ENCODE results near the gene LRCOL1.

DNA sequence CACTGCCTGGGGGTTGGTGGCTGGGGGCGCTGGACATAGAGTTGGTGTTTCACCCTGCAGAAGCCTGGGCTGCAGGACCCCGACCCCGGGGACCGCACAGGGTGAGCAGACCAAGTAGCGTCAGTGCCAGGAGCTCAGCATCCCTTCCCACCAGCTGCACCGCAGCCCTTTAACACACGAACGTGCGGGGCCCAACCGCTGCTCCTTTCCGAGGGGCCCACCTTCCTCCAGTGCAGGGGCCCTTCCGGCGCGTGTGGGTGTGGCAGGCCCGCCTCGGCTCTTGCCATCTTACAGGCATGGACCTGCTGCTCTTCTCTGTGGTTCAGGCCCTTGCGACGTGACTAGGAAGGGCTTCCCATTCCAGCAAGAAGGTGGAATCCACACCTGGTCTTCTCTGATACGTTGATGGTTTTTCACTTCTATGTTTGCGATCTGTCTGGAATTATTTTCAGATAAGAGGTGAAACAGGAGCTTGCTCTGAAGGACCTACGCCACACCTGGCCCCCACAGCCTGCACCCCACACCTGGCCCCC is 47.8 kb downstream of the LRCOL1 start:
- TF ChIP-seq, protein P1, sequence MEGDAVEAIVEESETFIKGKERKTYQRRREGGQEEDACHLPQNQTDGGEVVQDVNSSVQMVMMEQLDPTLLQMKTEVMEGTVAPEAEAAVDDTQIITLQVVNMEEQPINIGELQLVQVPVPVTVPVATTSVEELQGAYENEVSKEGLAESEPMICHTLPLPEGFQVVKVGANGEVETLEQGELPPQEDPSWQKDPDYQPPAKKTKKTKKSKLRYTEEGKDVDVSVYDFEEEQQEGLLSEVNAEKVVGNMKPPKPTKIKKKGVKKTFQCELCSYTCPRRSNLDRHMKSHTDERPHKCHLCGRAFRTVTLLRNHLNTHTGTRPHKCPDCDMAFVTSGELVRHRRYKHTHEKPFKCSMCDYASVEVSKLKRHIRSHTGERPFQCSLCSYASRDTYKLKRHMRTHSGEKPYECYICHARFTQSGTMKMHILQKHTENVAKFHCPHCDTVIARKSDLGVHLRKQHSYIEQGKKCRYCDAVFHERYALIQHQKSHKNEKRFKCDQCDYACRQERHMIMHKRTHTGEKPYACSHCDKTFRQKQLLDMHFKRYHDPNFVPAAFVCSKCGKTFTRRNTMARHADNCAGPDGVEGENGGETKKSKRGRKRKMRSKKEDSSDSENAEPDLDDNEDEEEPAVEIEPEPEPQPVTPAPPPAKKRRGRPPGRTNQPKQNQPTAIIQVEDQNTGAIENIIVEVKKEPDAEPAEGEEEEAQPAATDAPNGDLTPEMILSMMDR (IDR thresholded peaks at IDR 0.05 in 2 of 3, conservative IDR thresholded peaks at IDR 0.05 in 1 of 3; ENCODE audit: borderline replicate concordance in 1 of 3, insufficient read depth in 1 of 3, low read depth in 2 of 3, low read length in 2 of 3) = no peak
- TF ChIP-seq EZH2 (IDR thresholded peaks at IDR 0.05) (no peak), EZH2phosphoT487 (IDR thresholded peaks at IDR 0.05; ENCODE audit: borderline replicate concordance) (no peak), ELF1 (IDR thresholded peaks at IDR 0.05; ENCODE audit: borderline replicate concordance, low read depth) (no peak), RAD21 (IDR thresholded peaks at IDR 0.05; ENCODE audit: low read depth) (no peak), POLR2A (IDR thresholded peaks at IDR 0.05; ENCODE audit: borderline replicate concordance, extremely low read depth, insufficient read depth, insufficient read length) (no peak), TCF7L2 (IDR thresholded peaks at IDR 0.05; ENCODE audit: borderline replicate concordance, extremely low read depth, insufficient read depth, insufficient read length) (no peak)
